WTC11 (cell line): ENCODE measurements around the gene SLC66A2. TPM values are rescaled to one million over a fixed set of nuclear protein-coding genes. Genes with fewer than 3 reads are reported as not detected.
"Not testable (repeated sequence)": the region's sequence is repeated elsewhere in the genome, so short reads cannot be mapped to it uniquely, and the experiment has no call there.

Experiments used
- ATAC-seq: fragments of 200-7000 bp; cut with Tn5 transposase; 2 replicates; pipeline ENCODE4 v1.10.0; 2021; ENCODE audit warnings: mild to moderate bottlenecking, moderate library complexity
- CTCF ChIA-PET: fragments of 300-600 bp; sonication (Branson Sonifier 250); formaldehyde crosslinking; loops from one replicate; lab custom pipeline; 2021; ENCODE audit warnings: antibody characterized with exemption; lab: Charles Lee
- POLR2A ChIA-PET: fragments of 350-600 bp; sonication (Branson Sonifier 250); formaldehyde crosslinking; loops from one replicate; lab custom pipeline; 2021; ENCODE audit warnings: antibody characterized with exemption; lab: Charles Lee
- DNase-seq: peaks from one replicate; pipeline ENCODE4 v3.0.0; 2021; ENCODE audit warnings: low spot score
- H3K27ac Mint-ChIP-seq: 2 replicates; pipeline ENCODE4 v1.8.0; 2021; ENCODE audit warnings: mixed read lengths
- H3K27me3 Mint-ChIP-seq: 2 replicates; pipeline ENCODE4 v1.8.0; 2021; ENCODE audit warnings: low read depth, mild to moderate bottlenecking, moderate library complexity, mixed read lengths
- H3K36me3 Mint-ChIP-seq: 2 replicates; pipeline ENCODE4 v1.8.0; 2021; ENCODE audit warnings: mixed read lengths
- H3K4me1 Mint-ChIP-seq: 2 replicates; pipeline ENCODE4 v1.8.0; 2022; ENCODE audit warnings: mixed read lengths
- H3K4me3 Mint-ChIP-seq: 2 replicates; pipeline ENCODE4 v1.8.0; 2021; ENCODE audit warnings: mild to moderate bottlenecking, moderate library complexity, mixed read lengths
- H3K9me3 Mint-ChIP-seq: 2 replicates; pipeline ENCODE4 v1.8.0; 2021; ENCODE audit warnings: mixed read lengths
- CBFB ChIP-seq: sonication (generic); formaldehyde crosslinking; IDR thresholded peaks from 2 replicates; pipeline ENCODE4 v1.8.1; 2022; ENCODE audit warnings: mild to moderate bottlenecking, low read depth, missing genetic modification reagents
- CREM ChIP-seq: sonication (generic); formaldehyde crosslinking; IDR thresholded peaks from 2 replicates; pipeline ENCODE4 v1.8.1; 2022; ENCODE audit warnings: mild to moderate bottlenecking, missing genetic modification reagents, moderate library complexity
- ERG ChIP-seq: fragments of 250-450 bp; sonication (Bioruptor Pico); IDR thresholded peaks from 2 replicates; pipeline ENCODE4 v1.8.0; 2021; ENCODE audit warnings: mild to moderate bottlenecking
- FOXP4 ChIP-seq: sonication (generic); formaldehyde crosslinking; IDR thresholded peaks from 2 replicates; pipeline ENCODE4 v1.8.0; 2022; ENCODE audit warnings: mild to moderate bottlenecking, missing genetic modification reagents
- GABPB1 ChIP-seq: sonication (generic); formaldehyde crosslinking; IDR thresholded peaks from 2 replicates; pipeline ENCODE4 v1.8.1; 2023; ENCODE audit warnings: mild to moderate bottlenecking, missing genetic modification reagents
- JUN ChIP-seq: sonication (generic); formaldehyde crosslinking; IDR thresholded peaks from 2 replicates; pipeline ENCODE4 v1.8.0; 2023; ENCODE audit warnings: mild to moderate bottlenecking, missing genetic modification reagents
- MYBL2 ChIP-seq: sonication (generic); formaldehyde crosslinking; IDR thresholded peaks from 2 replicates; pipeline ENCODE4 v1.8.1; 2023; ENCODE audit warnings: mild to moderate bottlenecking, moderate library complexity, missing genetic modification reagents
- NR3C1 ChIP-seq: sonication (generic); formaldehyde crosslinking; conservative IDR thresholded peaks from 2 replicates; pipeline ENCODE4 v1.8.1; 2023; ENCODE audit warnings: low read depth, mild to moderate bottlenecking, missing genetic modification reagents
- OVOL2 ChIP-seq: fragments of 250-450 bp; sonication (Bioruptor Pico); IDR thresholded peaks from 2 replicates; pipeline ENCODE4 v1.9.0; 2021; ENCODE audit warnings: mild to moderate bottlenecking, borderline replicate concordance
- SMAD3 ChIP-seq: sonication (generic); formaldehyde crosslinking; IDR thresholded peaks from 2 replicates; pipeline ENCODE4 v1.8.0; 2022; ENCODE audit warnings: missing genetic modification reagents, mild to moderate bottlenecking, borderline replicate concordance
- ZNF121 ChIP-seq: sonication (generic); formaldehyde crosslinking; IDR thresholded peaks from 2 replicates; pipeline ENCODE4 v1.8.0; 2023; ENCODE audit warnings: missing genetic modification reagents
- ZNF232 ChIP-seq: sonication (generic); formaldehyde crosslinking; IDR thresholded peaks from 2 replicates; pipeline ENCODE4 v1.8.0; 2022; ENCODE audit warnings: mild to moderate bottlenecking, missing genetic modification reagents
- ZNF423 ChIP-seq: fragments of 250-450 bp; sonication (Bioruptor Pico); IDR thresholded peaks from 2 replicates; pipeline ENCODE4 v2.1.2; 2022; ENCODE audit warnings: mild to moderate bottlenecking, moderate library complexity
- ZNF425 ChIP-seq: fragments of 250-450 bp; sonication (Bioruptor Pico); conservative IDR thresholded peaks from 2 replicates; pipeline ENCODE4 v1.9.0; 2021; ENCODE audit warnings: mild to moderate bottlenecking
- total RNA-seq: library from RNA; stranded (reverse); gene quantifications from 3 replicates; pipeline ENCODE4 v1.2.3, GENCODE V29; 2021

SLC66A2 gene
- total RNA-seq, 1 experiment from 2014 or later: 20.9 TPM

GRCh38 chr18:79879566-79879965 is 71.9 kb downstream of the SLC66A2 start:
- H3K27me3 Mint-ChIP-seq: no peaks in the 10 kb centered on the region
- no peak overlapping the region for H3K27ac Mint-ChIP-seq
- ChIA-PET POLR2A (no interaction called here), CTCF (no interaction called here)
- H3K4me1 Mint-ChIP-seq: no peaks in the 10 kb centered on the region
- H3K9me3 Mint-ChIP-seq: no peaks in the 10 kb centered on the region
- no peaks in the 10 kb centered on the region for H3K36me3 Mint-ChIP-seq
- no peak for TF ChIP-seq CREM (CRISPR knock-in tag)
- no peak for TF ChIP-seq NR3C1 (CRISPR knock-in tag)
- no peak for TF ChIP-seq JUN (CRISPR knock-in tag)
- TF ChIP-seq ZNF232 (CRISPR knock-in tag): no peak
- TF ChIP-seq OVOL2 (CRISPR knock-in tag): no peak
- TF ChIP-seq FOXP4 (CRISPR knock-in tag): no peak
- no peak for TF ChIP-seq MYBL2 (CRISPR knock-in tag)
- no peak for TF ChIP-seq GABPB1 (CRISPR knock-in tag)
- no peak for ATAC-seq
- DNase-seq: no peak
- no peak overlapping the region for H3K4me3 Mint-ChIP-seq

- CTCF ChIA-PET: interaction anchor here (0.6 kb wide), 1 partner anchor 11 kb away, joined by 3 read pairs; no protein-coding TSS in a partner anchor
- no peaks in the 10 kb centered on the region for H3K27me3 Mint-ChIP-seq
- POLR2A ChIA-PET: no interaction called here
- no peak overlapping the region for H3K27ac Mint-ChIP-seq
- H3K4me1 Mint-ChIP-seq: no peaks in the 10 kb centered on the region
- DNase-seq (no peak), ATAC-seq (no peak)
- no peaks in the 10 kb centered on the region for H3K36me3 Mint-ChIP-seq
- no peak overlapping the region for H3K4me3 Mint-ChIP-seq
- H3K9me3 Mint-ChIP-seq: no peaks in the 10 kb centered on the region
- TF ChIP-seq SMAD3 (CRISPR knock-in tag) (no peak), ZNF425 (no peak), CBFB (no peak), ZNF423 (CRISPR knock-in tag) (no peak), ERG (CRISPR knock-in tag) (no peak), ZNF121 (no peak)
These were observed 72.6 kb downstream of the SLC66A2 start for GRCh38 chr18:79878741-79879378.

- CTCF ChIA-PET: interaction anchor here (0.6 kb wide), 1 partner anchor 11 kb away, joined by 3 read pairs; no protein-coding TSS in a partner anchor
- H3K27ac Mint-ChIP-seq, ATAC-seq, H3K27me3 Mint-ChIP-seq, H3K4me3 Mint-ChIP-seq, POLR2A ChIA-PET, DNase-seq, H3K9me3 Mint-ChIP-seq, H3K36me3 Mint-ChIP-seq, H3K4me1 Mint-ChIP-seq: not testable (repeated sequence)
These were observed 73.2 kb downstream of the SLC66A2 start for GRCh38 chr18:79878246-79878645.
